Measurements from ENCODE around the gene NRP2. TPM values are rescaled to one million over a fixed set of nuclear protein-coding genes. Genes with fewer than 3 reads are reported as not detected.

NRP2 gene
- total and polyA plus RNA-seq, 11 donors = 2.0 to 57.5 (median 4.7) TPM

GRCh38 chr2:205797866-205798265, 115.6 kb downstream of the NRP2 start:
- Histone ChIP-seq H3K4me1 (peaks cover 0 to 9% (median 0%) of the 10 kb centered on the region in 12 donors), H3K27ac (peak overlapping the region in 1 of 12 donors; percentile 85), H3K9me3 (peaks cover 0 to 31% (median 6%) of the 10 kb centered on the region in 12 donors), H3K36me3 (peaks cover 0 to 28% (median 10%) of the 10 kb centered on the region in 9 donors), H3K27me3 (no peaks in the 10 kb centered on the region), H3K4me3 (no peak overlapping the region)
- TF ChIP-seq POLR2A (IDR thresholded peaks at IDR 0.05) = no peak
- TF ChIP-seq CTCF (IDR thresholded peaks at IDR 0.05) = no peak
- WGBS, 4 donors = 93 to 96% (median 94%) methylated on average over 4 of the region's 4 CpGs
- intact Hi-C loops (cut with DNase I) = no loop called here
- ATAC-seq (no peak), DNase-seq (no peak)

- H3K9me3 ChIP-seq = peaks cover 0 to 31% (median 6%) of the 10 kb centered on the region in 12 donors
- H3K27me3 ChIP-seq = no peaks in the 10 kb centered on the region
- no peak for ATAC-seq
- peak overlapping the region in 3 of 12 donors; percentile 2 to 85 (median 34) for H3K27ac ChIP-seq
- intact Hi-C loops (cut with DNase I) = no loop called here
- WGBS, 4 donors = 46 to 65% (median 58%) methylated on average over 2 of the region's 2 CpGs
- no peak overlapping the region for H3K4me3 ChIP-seq
- H3K36me3 ChIP-seq = peaks cover 0 to 15% (median 4%) of the 10 kb centered on the region in 9 donors
- H3K4me1 ChIP-seq = peaks cover 0 to 9% (median 0%) of the 10 kb centered on the region in 12 donors
- TF ChIP-seq POLR2A (IDR thresholded peaks at IDR 0.05) = no peak
- no peak for TF ChIP-seq CTCF (IDR thresholded peaks at IDR 0.05)
- no peak for DNase-seq
These were observed 117.9 kb downstream of the NRP2 start for GRCh38 chr2:205800224-205800623.

- Histone ChIP-seq H3K4me3 (no peak overlapping the region), H3K27ac (peak overlapping the region in 2 of 12 donors; percentile 2 to 85), H3K9me3 (peaks cover 0 to 31% (median 6%) of the 10 kb centered on the region in 12 donors), H3K27me3 (no peaks in the 10 kb centered on the region), H3K36me3 (peaks cover 0 to 9% (median 2%) of the 10 kb centered on the region in 9 donors), H3K4me1 (peaks cover 0 to 9% (median 0%) of the 10 kb centered on the region in 12 donors)
- WGBS, 4 donors = 37 to 61% (median 50%) methylated on average over 3 of the region's 3 CpGs
- TF ChIP-seq CTCF (IDR thresholded peaks at IDR 0.05) (no peak), POLR2A (IDR thresholded peaks at IDR 0.05) (no peak)
- intact Hi-C loops (cut with DNase I) = no loop called here
- ATAC-seq (peak in 2 of 4 donors; percentile 54 to 70), DNase-seq (peak in 3 of 5 donors; percentile 24 to 40 (median 38))
These were observed 118.5 kb downstream of the NRP2 start for GRCh38 chr2:205800773-205801172.

GRCh38 chr2:205802065-205802464, 119.8 kb downstream of the NRP2 start:
- 81 to 87% (median 86%) methylated on average over 7 of the region's 7 CpGs for WGBS, 4 donors
- H3K4me1 ChIP-seq = peaks cover 0 to 9% (median 0%) of the 10 kb centered on the region in 12 donors
- DNase-seq = no peak

More at GRCh38 chr2:205802065-205802464, 119.8 kb downstream of the NRP2 start:
- no peak for TF ChIP-seq POLR2A (IDR thresholded peaks at IDR 0.05)
- no peak for TF ChIP-seq CTCF (IDR thresholded peaks at IDR 0.05)
- Histone ChIP-seq H3K27me3 (no peaks in the 10 kb centered on the region), H3K36me3 (no peaks in the 10 kb centered on the region), H3K9me3 (peaks cover 0 to 26% (median 6%) of the 10 kb centered on the region in 12 donors), H3K4me3 (no peak overlapping the region), H3K27ac (peak overlapping the region in 1 of 12 donors; percentile 85)
- ATAC-seq = no peak
- intact Hi-C loops (cut with DNase I) = no loop called here
